CD4-positive, alpha-beta T cell treated with Interleukin-6 for 4 hours (primary cell): ENCODE results near the gene CECR2.
"Not testable (repeated sequence)": the region's sequence is repeated elsewhere in the genome, so short reads cannot be mapped to it uniquely, and the experiment has no call there.

Source experiments
- DNase-seq: peaks from one replicate; pipeline ENCODE4 v3.0.0-alpha.2; 2020; ENCODE audit warnings: mixed read lengths

CECR2 gene

GRCh38 chr22:17407643-17408042 lies 38.4 kb downstream of the CECR2 start:
- no peak for DNase-seq

- no peak for DNase-seq
Observed at GRCh38 chr22:17410576-17410975, 41.3 kb downstream of the CECR2 start.

GRCh38 chr22:17411213-17411612 lies 42.0 kb downstream of the CECR2 start:
- DNase-seq: no peak

GRCh38 chr22:17412232-17412631 lies 43.0 kb downstream of the CECR2 start:
- no peak for DNase-seq

DNA sequence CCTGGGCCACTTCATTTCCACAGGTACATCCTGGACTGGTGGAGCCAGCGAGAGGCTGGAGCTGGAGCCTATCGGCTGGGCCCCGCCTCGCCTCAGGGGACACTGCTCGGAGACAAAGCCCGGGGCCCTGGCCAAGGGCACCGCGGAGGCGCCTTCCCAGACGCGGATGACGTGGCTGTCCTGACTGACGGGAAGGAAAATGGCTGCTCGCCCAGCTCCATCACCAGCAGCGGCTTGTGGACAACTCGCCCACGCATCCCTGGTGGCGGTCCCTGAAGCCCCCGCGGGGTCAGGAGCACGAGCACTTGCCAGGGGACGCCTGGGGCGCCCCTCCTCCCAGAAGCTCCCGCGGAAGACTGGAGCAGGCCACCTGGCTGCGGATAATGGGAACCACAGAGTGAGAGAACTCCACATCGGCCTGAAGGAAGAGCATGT lies 49.6 kb downstream of the CECR2 start:
- no peak for DNase-seq

DNA sequence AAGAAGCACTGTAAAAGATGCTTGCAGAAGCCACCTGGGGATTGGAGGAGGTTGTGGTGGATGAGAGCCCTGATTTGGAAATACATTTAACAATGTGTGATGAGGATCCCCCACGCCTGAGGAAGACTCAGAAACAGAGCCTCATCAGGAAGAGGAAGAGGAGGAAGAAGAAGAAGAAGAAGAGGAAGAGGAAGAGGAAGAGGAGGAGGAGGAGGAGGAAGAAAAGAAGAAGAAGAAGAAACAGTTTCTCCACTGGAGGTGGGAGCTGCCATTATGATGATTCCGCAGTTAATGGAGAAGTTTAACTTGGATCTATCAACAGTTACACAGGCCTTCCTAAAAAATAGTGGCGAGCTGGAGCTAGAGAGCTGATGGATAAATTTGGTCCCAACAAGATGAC lies 50.1 kb downstream of the CECR2 start:
- no peak for DNase-seq

DNA sequence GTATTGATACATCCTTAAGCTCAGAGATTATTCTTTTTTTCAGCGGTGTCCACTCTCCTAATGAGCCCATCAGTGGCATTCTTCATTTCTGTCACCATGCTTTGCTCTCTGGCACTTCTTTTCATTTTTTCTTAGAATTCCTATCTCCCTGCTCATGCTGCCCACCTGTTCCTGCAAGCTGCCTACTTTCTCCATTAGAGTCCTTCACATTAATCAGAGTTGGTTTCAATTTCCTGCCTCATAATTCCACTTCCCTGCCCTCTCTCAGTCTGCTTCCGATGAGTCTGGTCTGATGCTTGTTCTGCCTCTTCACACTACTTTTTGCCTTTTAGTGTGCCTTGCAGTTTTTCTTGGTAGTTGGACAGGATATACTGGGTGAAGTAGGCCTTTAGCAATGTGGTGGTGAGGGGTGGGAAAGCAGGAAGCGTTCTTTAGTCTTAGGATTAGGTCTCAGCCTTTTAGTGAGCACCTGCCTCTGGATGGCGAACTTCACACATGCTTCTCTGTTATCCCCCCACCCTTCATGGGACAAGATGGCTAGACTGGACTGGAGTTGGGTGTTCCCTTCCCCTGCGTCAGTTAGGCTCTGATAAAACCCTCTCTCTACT lies 53.6 kb downstream of the CECR2 start:
- DNase-seq: no peak

- no peak for DNase-seq
Observed at GRCh38 chr22:17423616-17424015, 54.4 kb downstream of the CECR2 start.

GRCh38 chr22:17427528-17427927 lies 58.3 kb downstream of the CECR2 start:
- not testable (repeated sequence) for DNase-seq

GRCh38 chr22:17429516-17429915 lies 60.3 kb downstream of the CECR2 start:
- DNase-seq: no peak

DNA sequence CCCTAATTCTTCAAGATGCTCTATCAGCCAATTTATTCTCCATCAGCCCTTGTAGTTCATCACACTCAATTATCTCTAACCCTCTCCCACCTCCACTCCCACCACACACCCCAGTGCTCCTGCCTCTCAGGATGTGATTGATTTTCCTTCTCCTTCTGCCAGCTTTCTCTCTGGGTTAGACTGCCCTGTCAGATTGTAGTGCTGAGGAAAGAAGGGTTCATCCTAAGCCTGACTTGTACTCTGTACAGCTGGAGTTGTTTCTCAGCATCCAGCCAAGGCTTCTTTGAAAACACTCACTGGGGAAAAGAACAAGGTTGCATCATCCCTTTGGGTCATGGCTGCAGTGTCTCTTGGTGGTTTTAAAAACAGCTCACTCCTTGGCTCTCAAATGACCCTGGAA lies 61.2 kb downstream of the CECR2 start:
- no peak for DNase-seq

GRCh38 chr22:17431179-17431578 lies 61.9 kb downstream of the CECR2 start:
- DNase-seq: no peak

GRCh38 chr22:17434856-17435255 lies 65.6 kb downstream of the CECR2 start:
- no peak for DNase-seq

- DNase-seq: no peak
Observed at GRCh38 chr22:17435375-17435774, 66.1 kb downstream of the CECR2 start.

- DNase-seq: no peak
Observed at GRCh38 chr22:17436382-17436980, 67.2 kb downstream of the CECR2 start.

GRCh38 chr22:17436981-17437412 lies 67.7 kb downstream of the CECR2 start:
- DNase-seq: no peak

DNA sequence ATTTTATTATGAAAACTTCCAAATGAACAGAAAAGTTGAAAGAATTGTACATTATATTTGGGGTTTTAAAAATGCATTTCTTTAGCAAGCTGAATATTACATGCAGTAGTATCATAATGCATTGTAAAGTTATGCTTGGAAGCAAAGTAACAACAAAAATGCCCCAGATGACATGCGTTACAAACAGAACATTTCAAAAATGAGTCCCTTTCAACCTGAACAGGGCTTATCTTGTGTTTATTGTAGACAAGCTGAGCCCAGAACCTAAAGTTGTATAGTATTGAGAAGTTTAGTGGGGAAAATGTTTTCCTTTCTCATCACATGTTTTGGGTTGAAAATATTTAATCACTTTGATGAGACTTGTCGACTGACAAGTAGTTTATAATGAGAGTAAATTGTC lies 68.8 kb downstream of the CECR2 start:
- DNase-seq: no peak

GRCh38 chr22:17441326-17441725 lies 72.1 kb downstream of the CECR2 start:
- DNase-seq: no peak

- DNase-seq: no peak
Observed at GRCh38 chr22:17443405-17444203, 74.3 kb downstream of the CECR2 start.

GRCh38 chr22:17444204-17444504 lies 74.9 kb downstream of the CECR2 start:
- no peak for DNase-seq

GRCh38 chr22:17446698-17447097 lies 77.4 kb downstream of the CECR2 start:
- no peak for DNase-seq

DNA sequence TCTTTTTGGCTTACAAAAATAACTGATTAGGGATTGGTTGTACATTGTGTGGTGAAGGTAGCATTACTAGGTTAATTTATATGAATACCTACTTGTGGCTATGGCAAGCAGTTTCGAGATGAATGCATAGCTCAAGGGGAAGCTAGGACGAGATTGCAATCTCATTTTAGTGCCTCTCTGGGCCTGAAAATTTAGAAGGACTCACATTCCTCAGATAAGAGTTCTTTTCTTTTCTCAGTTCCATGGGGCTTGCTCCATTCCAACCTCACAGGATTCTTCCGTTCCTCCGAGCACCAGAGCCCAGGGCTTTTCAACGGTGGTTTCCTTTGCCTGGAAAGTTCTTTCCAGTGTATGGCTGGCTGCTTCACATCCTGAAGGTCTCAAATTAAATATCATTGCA lies 82.1 kb downstream of the CECR2 start:
- DNase-seq: no peak

DNA sequence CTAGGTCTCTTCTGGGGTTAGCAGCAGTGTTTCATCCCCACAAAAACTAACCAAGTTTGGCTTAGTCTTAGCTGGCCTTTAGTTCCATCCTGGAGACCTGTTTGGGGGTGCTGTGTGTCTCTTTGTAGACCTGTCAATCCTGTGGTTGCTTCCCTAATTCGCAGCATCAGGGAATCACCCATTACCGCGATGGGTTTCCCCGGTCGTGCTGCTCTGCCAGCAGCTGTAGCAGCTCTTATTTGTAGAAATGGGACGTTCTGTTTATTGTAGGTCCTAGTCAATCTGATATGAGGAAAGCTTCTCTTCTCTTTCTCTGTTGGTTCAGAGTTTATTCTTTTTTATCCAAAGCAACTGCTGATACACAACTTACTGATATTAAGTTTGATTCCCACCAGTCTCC lies 91.6 kb downstream of the CECR2 start:
- no peak for DNase-seq

DNA sequence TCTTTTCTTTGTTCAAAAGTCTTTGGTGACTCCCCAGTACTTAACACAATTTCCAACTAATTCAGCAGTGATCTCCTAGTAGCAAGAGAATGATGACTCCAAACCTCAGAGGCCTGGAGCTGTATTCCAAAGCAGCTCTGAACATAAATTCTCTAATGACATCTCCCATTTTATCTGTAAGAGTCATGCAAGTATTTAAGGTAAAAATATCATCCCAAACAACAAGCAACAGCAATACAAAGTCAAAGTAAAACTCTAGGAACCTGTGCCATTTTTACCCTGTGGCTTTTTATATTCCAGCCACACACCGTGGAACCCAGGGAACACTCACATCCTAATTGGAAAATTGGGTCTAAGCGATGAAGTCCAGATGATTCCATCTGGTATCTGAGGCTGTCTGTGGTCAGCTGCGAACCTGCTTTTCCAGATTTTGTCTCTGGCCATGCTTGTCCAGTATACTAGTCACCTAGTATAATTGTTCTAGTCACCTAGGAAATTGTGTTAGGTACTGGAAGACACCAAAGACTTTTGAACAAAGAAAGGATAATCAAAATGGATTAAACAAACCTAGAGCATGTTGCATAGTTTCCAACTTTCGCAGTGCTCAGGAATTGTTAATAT lies 101.7 kb downstream of the CECR2 start:
- DNase-seq: no peak
